Suppressor macrophage treated with lipopolysaccharide for 1 hour (primary cell): ENCODE results near the gene FBXO24.
A peak's percentile ranks its signal among the peaks of the same experiment; 100 is the strongest.

ENCODE experiments used
- DNase-seq, 3 donors: peaks; one replicate each; pipeline ENCODE4 v3.0.0-alpha.2; 2020 to 2022

The FBXO24 gene

DNA sequence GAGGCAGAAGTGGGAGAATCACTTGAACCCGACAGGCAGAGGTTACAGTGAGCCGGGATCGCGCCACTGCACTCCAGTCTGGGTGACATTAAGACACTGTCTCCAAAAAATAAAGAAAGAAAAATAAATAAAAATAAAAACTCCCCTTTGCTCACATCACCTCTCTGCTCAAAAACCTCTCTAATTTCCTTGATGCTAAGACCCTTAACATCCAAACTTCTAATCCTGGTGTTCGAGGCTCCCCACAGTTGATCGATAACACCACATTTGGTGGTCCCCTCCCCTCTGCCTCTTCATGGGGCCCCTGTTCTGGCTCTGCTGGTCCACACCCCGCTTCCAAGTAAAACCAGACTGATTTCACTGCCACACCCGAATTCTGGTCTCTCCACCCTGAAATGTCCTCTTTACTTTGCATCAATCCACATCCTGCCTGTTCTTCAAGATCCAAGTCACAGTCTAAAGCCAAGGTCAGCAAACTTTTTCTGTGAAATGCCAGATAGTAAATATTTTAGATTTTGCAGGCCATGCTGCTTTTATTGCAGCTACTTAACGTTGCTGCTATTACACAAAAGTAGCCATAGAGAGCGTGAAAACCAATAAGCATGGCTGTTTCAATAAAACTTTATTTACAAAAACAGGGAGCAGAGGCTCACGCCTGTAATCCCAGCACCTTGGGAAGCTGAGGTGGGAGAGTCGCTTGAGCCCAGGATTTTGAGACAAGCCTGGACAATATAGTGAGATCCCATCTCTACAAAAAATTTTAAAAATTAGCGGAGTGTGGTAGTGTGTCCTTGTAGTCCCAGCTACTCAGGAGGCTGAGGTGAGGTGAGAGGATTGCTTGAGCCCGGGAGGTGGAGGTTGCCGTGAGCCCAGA lies 38.1 kb downstream of the FBXO24 start:
- no peak for DNase-seq

DNA sequence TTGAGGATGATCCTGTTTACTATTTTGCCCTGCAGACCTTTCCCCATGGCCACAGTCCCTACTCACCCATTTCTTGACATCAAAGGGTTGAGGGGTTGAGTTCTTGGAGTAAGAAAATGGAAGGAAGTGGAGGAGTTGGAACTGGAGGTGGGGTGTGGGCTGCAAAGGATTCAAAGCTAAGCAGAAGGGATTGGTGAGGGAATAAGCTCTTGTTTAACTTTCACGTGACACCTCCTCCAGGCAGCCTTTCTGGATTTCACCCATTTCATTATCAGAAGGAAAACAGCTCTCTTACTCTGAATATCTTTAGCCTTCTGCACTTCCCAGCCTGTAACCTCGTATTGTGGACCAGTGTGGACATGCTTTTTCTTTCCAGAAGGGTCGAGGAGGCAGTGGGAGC lies 39.9 kb downstream of the FBXO24 start:
- DNase-seq = no peak

DNA sequence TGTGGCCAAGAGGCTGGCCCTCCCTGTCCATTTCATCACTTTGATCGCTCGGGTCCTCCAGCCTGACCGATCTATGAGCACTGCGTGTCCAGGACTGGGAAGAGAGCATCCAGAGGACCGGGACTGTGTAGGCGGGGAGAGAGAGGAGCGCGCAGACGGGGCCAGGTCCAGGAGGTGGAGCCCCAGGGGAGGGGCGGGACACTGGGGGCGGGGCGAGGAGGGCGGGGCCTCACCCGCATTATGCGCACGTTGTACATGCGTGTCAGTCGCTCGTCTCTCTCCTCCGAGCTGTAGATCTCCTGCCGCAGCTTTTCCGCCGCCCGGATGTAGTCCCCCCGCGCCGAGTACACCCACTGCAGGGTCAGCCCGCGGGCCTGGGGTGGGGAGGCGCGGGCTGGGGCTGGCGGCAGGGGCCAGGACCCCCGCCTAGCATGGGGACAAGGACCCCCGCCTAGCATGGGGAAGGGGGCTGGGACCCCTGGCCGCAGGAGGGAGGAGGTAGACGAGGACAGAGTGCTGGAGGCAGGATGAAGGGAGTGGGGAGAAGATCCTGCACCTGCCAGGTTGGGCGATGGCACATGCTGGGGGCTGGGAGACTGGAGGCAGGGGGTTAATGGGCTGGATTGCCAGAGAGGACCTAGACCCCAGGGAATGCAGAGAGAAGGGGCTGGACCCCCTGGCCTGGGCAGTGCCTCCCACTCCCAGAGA lies 40.6 kb downstream of the FBXO24 start:
- DNase-seq = peak; percentile 78 to 91 (median 82)

DNA sequence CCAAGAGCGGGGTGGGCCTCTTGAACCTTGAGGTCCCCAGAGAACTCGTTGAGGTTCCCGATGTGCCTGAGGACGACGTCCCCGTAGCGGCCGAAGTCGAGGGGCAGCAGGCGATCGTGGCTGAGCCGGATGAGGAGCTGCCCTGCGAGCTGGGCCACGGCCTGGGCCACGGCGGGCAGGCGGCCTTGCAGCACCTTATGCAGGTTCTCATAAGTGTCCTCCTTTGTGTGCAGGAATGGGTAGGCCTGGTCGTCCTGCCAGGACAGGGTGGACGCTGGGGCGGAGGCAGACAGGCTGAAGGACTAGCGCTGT lies 41.1 kb downstream of the FBXO24 start:
- no peak for DNase-seq

DNA sequence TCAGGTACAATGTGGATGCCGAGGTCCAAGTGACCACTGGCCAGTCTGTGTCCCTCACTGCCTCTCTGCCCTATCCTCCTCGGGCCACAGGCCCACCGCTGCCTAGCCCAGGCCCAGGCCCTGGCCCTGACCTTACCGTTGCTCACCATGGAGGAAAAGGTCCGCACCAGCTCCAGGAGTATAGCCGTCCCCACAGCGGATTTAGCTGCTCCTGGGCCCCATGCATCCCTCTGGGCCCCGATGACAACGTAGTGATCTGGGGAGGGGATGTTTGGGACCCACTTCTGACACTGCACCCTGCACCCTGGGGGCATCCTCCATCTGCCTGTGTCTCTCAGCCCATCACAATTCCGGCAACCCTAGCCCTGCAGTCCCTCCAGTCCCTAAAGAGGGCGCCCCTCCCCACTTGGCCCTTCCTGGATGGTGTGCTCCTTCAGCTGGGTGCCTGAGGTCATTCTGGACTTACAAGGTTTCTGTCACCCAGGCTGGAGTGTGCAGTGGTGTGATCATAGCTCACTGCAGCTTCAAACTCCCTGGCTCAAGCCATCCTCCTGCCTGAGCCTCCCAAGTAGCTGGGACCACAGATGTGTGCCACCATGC lies 43.1 kb downstream of the FBXO24 start:
- DNase-seq = peak; percentile 60 to 76 (median 60)

DNA sequence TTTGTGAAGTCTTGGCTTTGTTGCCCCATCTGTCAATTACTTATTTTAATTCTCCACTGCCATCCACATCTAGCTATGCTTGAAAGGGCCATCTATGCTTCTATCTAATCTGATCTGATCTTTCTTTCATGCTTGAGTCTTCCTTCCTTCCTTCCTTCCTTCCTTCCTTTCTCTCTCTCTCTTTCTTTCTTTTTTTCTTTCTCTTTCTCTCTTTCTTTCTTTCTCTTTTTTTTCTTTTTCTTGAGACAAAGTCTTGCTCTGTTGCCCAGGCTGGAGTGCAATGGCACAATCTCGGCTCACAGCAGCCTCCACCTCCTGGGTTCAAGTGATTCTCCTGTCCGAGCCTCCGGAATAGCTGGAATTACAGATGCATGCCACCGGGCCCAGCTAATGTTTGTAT lies 43.9 kb downstream of the FBXO24 start:
- no peak for DNase-seq

DNA sequence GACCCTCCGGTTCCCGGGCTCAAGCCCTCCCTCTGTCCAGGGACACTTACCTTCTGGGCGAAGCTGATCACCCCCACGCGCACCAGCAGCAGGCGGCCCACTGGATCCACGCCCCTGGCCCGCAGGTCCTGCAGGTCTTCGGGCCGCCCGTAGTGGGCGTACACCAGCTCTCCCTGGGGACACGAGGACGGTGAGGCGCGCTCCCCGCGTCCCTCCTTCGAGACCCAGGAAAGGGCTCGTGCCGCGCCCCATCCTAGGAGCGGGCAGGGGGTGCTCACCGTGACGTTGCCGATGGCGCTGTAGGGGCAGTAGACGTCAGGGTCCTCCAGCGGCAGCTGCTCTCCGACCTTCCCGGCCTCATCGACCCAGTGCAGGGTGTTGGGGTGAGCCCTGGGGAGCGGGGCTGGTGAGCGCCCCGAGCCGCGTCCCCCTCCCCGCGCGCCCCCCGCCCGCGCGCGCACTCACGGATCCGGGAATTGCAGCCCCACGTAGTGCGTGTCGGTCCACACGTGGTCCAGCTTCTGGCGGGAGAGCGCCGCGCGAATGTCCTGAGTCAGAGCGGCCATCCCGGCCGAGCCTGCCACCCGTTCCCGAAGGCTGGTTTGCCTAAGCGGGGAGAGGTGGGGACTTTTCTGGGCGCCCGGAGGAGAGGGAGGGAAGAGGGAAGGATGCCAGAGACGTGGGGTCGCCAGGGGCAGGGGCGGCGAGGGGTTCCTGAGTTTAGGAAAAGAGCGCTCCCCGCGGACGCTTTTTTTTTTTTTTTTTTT lies 47.0 kb downstream of the FBXO24 start:
- DNase-seq = peak; percentile 62 to 79 (median 71)

DNA sequence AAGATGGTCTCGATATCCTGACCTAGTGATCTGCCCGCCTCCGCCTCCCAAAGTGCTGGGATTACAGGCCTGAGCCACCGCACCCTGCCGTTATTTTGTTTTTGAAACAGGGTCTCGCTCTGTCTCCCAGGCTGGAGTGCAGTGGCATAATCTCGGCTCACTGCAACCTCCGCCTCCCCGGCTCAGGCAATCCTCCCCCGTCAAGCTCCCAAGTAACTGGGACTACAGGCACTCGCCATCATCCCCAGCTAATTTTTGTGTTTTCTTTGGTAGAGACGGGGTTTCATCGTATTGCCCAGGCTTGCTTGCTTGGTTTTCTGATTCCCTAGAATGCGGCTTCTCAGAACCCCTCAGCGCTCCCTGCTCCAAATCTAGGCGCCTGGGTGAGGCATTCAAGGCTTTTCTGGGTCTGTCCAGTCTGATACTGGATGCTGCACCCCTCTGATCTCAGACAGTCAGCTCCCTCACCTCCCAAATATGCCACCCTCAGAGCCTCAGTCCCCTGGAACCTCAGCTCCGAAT lies 53.9 kb downstream of the FBXO24 start:
- DNase-seq = no peak

DNA sequence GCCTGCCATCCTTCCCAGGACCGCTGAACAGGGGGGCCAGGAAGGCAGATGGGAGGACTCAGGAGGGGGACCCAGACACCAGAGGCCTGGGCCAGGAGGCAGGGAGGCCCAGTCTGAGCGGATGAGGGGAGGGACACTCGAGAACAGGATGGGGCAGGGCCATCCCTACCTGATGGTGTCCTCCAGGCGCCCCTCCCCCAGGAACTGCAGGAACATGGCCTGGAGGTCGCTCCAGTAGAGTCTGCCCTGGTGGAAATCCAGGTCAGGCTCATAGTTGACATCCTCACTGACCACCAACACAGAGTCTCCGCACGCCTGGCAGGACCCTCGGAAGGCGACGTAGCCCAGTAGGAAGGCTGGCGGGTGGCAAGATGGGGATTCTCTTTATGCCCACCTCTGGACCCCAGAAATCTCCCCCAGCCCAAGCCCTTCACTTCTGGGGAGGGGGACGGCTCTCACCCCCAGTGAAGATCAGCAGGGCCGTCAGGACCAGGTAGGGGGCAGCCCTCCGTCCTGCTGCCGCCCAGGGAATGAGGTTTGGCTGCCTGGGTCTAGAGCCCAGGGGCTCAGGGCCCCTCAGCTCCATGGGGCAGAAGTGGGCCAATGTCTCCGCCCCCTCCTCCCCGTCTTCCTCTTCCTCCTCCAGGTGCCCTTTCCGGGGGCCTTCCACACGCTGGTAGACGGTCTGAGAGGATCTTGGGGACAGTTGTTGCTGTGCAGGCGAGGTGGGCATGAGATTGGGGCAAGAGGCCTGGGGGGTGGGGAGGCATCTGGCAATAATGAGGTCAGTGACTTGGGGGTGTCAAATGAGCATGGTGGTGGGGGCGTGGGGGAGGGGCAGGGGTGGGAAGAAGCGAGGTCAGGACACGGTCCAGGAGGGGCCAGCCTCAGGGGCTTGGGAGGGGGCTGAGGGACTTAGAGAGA lies 54.7 kb downstream of the FBXO24 start:
- no peak for DNase-seq

DNA sequence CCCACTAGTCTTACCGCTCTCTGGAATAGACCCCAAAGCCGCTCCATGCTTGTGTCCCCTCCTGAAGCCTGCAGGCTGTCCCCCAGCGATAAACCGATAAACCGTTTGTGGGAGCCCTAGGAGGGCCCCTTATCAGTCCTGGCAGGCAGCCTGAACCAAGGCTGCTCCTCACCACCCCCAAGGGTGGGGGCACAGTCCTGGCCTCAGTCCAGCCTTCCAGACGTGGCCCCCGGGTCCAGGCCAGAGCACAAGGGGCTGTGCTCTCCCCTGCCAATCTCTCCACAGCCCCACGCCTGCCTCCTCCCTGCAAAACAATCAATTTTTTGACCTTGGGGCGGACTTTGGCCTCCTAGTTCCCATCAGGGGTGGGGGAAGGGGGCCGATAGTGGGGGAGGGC lies 55.3 kb downstream of the FBXO24 start, which contains the start of gene TFR2:
TFR2 (minus strand) TSS at position 90 of the 397 bp plus-strand sequence; CDS start at position 47, 43 bp downstream.
- no peak for DNase-seq

DNA sequence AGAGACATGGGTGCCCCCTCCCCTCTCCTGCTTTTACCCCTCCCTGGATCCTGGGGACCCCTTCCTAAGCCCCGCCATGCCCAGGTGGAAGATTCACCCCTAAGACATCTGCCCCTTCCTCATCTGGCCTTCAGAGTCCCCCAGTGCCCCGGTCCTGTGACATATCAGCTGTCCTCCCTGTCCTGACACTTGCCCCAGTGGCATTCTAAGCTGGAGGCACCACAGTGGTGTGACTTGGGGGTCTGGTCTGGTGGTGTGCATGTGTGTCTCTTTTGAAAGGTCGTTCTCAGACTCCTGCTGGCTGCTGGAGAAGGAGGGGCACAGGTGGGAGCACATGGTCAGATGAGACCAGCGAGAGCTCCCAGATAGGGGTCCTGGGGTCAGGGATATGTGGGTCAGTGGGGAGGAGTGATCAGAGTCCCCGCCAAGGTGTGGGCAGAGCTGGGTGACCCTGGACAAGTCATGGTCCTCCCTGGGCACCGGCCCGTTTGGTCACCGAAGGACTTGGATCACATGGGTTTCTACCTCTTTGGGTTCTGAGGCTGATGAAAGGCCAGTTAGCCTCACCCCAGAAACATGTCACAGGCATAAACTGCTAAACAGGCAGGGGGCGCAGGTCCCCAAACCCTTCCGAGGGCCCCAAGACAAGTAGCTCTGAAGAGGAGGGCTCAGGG lies 55.9 kb downstream of the FBXO24 start:
- no peak for DNase-seq

DNA sequence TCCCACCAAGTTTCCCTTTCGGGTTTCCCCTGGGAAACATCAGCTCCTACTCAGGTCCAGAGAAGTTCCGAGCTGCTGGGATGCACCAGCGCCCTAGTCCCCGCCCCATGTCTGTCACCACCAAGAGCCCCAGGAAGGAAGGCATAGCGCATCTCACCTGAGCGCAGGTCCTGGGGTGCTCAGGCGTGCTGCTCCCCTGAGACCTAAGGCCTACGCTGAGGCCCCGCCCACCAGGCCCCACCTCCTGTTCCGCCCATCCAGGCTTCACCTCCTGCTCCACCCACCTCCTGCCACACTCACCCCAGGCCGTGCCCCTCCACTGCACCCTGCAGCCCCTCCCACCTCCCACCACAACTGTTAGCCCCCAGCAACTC lies 56.4 kb downstream of the FBXO24 start:
- DNase-seq = peak in 1 of 3 donors; percentile 13

DNA sequence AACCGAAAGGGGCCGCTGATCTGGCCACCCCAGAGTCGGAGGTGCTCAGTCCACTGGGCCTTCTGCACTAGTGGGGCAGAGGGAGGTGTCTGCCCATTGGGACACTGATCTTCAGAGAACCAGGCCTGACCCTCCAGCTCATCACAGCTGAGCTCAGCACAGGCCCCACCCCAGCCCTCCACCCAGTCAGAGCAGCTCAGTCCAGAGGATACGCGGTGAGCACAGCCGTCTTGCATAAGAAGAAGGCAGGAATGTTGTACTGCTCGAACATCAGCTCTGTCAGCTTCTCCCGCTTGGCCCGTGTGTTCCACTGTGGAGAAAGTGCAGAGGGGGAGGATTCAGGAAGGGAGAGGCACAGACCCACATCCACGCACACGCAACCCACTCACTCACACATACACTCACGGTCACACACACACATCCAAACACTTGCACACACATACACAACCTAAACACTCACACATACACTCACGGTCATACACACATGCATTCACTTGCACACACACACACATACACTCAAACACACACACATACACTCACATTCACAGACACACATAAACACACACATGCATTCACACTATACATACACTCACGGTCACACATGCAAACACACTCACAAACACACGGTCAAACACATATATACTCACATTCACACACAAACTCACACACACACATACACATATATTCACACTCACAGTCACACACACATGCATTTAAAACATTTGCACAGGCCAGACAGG lies 63.9 kb downstream of the FBXO24 start:
- DNase-seq = no peak
